Esophagus (tissue), 2 donors: ENCODE data around the gene CAPZA1. TPM values are rescaled to one million over a fixed set of nuclear protein-coding genes. Genes with fewer than 3 reads are reported as not detected.

Experiments used
- H3K27ac ChIP-seq, 2 donors: one replicate each; pipeline ENCODE4 v1.5.1; 2013; ENCODE audit warnings: low read depth in 2 of 2, mild to moderate bottlenecking in 2 of 2, inconsistent platforms in 1 of 2, low read length in 1 of 2, moderate library complexity in 1 of 2
- H3K27me3 ChIP-seq, 2 donors: one replicate each; pipeline ENCODE4 v1.6.1; 2013; ENCODE audit warnings: low read length in 2 of 2, control low read depth in 1 of 2, mild to moderate bottlenecking in 1 of 2; ENCODE audit not compliant: insufficient read depth in 2 of 2, control insufficient read depth in 1 of 2
- H3K36me3 ChIP-seq, 2 donors: one replicate each; pipeline ENCODE4 v1.6.1; 2013; ENCODE audit warnings: low read length in 1 of 2; ENCODE audit not compliant: control insufficient read depth in 2 of 2, insufficient read depth in 2 of 2
- H3K4me1 ChIP-seq, 2 donors: one replicate each; pipeline ENCODE4 v1.6.1; 2013; ENCODE audit warnings: low read length in 1 of 2; ENCODE audit not compliant: control insufficient read depth in 2 of 2, insufficient read depth in 2 of 2
- H3K4me3 ChIP-seq, 2 donors: one replicate each; pipeline ENCODE4 v1.5.1; 2013; ENCODE audit warnings: low read length in 2 of 2, mild to moderate bottlenecking in 2 of 2, low read depth in 1 of 2, moderate library complexity in 1 of 2
- H3K9me3 ChIP-seq, 2 donors: one replicate each; pipeline ENCODE4 v1.6.1; 2013; ENCODE audit warnings: mild to moderate bottlenecking in 2 of 2, low read depth in 1 of 2, low read length in 1 of 2, moderate library complexity in 1 of 2; ENCODE audit not compliant: control insufficient read depth in 2 of 2, insufficient read depth in 1 of 2
- WGBS, 2 donors: extraction: QIAGEN DNeasy Blood & Tissue Kit; methylation state at CpG; one replicate each; pipeline ENCODE4 v1.1.7; 2013; 5-methylcytosine and 5-hydroxymethylcytosine counted together
- polyA plus RNA-seq, 2 donors: library from polyadenylated mRNA; stranded (reverse); fragments of 200-250 nt; gene quantifications; one replicate each; pipeline ENCODE4 v1.2.3, GENCODE V29; 2013
- donor health status: healthy with polysubstance abuse.
- donor health status: Bipolar disorder and iron deficiency.

Gene CAPZA1
- polyA plus RNA-seq, 2 donors, result 88.1 to 115 TPM

- Histone ChIP-seq H3K4me1 (peaks cover 3 to 7% of the 10 kb centered on the region in 2 donors), H3K9me3 (no peaks in the 10 kb centered on the region), H3K27ac (no peak overlapping the region), H3K27me3 (no peaks in the 10 kb centered on the region), H3K4me3 (no peak overlapping the region), H3K36me3 (peaks cover 0 to 2% of the 10 kb centered on the region in 2 donors)
- 84% methylated on average over 7 of the region's 7 CpGs for WGBS, 2 donors
Measured at GRCh38 chr1:112710159-112710558, 90.5 kb downstream of the CAPZA1 start.

- Histone ChIP-seq H3K9me3 (no peaks in the 10 kb centered on the region), H3K4me3 (no peak overlapping the region), H3K27me3 (no peaks in the 10 kb centered on the region), H3K4me1 (peaks cover 2 to 6% of the 10 kb centered on the region in 2 donors), H3K27ac (no peak overlapping the region), H3K36me3 (peaks cover 0 to 2% of the 10 kb centered on the region in 2 donors)
- WGBS, 2 donors, result 89 to 96% methylated on average over 3 of the region's 3 CpGs
Measured at GRCh38 chr1:112710586-112710985, 91.0 kb downstream of the CAPZA1 start.

- Histone ChIP-seq H3K4me3 (no peak overlapping the region), H3K9me3 (no peaks in the 10 kb centered on the region), H3K4me1 (peaks cover 0 to 1% of the 10 kb centered on the region in 2 donors), H3K27ac (no peak overlapping the region), H3K27me3 (no peaks in the 10 kb centered on the region), H3K36me3 (peaks cover 0 to 2% of the 10 kb centered on the region in 2 donors)
- 80% methylated on average over 7 of the region's 7 CpGs for WGBS, 2 donors
Measured at GRCh38 chr1:112711041-112711440, 91.4 kb downstream of the CAPZA1 start.

- H3K9me3 ChIP-seq, result no peaks in the 10 kb centered on the region
- no peaks in the 10 kb centered on the region for H3K27me3 ChIP-seq
- H3K27ac ChIP-seq, result no peak overlapping the region
- whole genome bisulfite sequencing, 2 donors, result 83 to 85% methylated on average over 11 of the region's 11 CpGs
- peaks cover 0 to 2% of the 10 kb centered on the region in 2 donors for H3K36me3 ChIP-seq
- no peak overlapping the region for H3K4me3 ChIP-seq
- H3K4me1 ChIP-seq, result no peaks in the 10 kb centered on the region
Measured at GRCh38 chr1:112711670-112712069, 92.0 kb downstream of the CAPZA1 start.

- peaks cover 0 to 2% of the 10 kb centered on the region in 2 donors for H3K36me3 ChIP-seq
- no peak overlapping the region for H3K27ac ChIP-seq
- no peaks in the 10 kb centered on the region for H3K4me1 ChIP-seq
- H3K9me3 ChIP-seq, result no peaks in the 10 kb centered on the region
- no peak overlapping the region for H3K4me3 ChIP-seq
- no peaks in the 10 kb centered on the region for H3K27me3 ChIP-seq
- WGBS, 2 donors, result 90% methylated on average over 7 of the region's 7 CpGs
Measured at GRCh38 chr1:112712191-112712590, 92.6 kb downstream of the CAPZA1 start.

- 85 to 87% methylated on average over 9 of the region's 9 CpGs for WGBS, 2 donors
- Histone ChIP-seq H3K9me3 (no peaks in the 10 kb centered on the region), H3K4me3 (no peak overlapping the region), H3K27me3 (no peaks in the 10 kb centered on the region), H3K27ac (no peak overlapping the region), H3K36me3 (peaks cover 0 to 2% of the 10 kb centered on the region in 2 donors), H3K4me1 (no peaks in the 10 kb centered on the region)
Measured at GRCh38 chr1:112712701-112713128, 93.1 kb downstream of the CAPZA1 start.

- Histone ChIP-seq H3K4me1 (no peaks in the 10 kb centered on the region), H3K4me3 (peak overlapping the region; percentile 53 to 65), H3K9me3 (no peaks in the 10 kb centered on the region), H3K27ac (no peak overlapping the region), H3K36me3 (peaks cover 0 to 2% of the 10 kb centered on the region in 2 donors), H3K27me3 (no peaks in the 10 kb centered on the region)
- WGBS, 2 donors, result 45 to 49% methylated on average over 14 of the region's 14 CpGs
Measured at GRCh38 chr1:112713466-112714312, 94.1 kb downstream of the CAPZA1 start.

- 1 to 2% methylated on average over 67 to 86 of the region's 86 CpGs for WGBS, 2 donors
- peak overlapping the region; percentile 53 to 65 for H3K4me3 ChIP-seq
- no peaks in the 10 kb centered on the region for H3K9me3 ChIP-seq
- H3K27me3 ChIP-seq, result no peaks in the 10 kb centered on the region
- H3K27ac ChIP-seq, result peak overlapping the region in 1 of 2 donors; percentile 0
- peaks cover 0 to 2% of the 10 kb centered on the region in 2 donors for H3K36me3 ChIP-seq
- H3K4me1 ChIP-seq, result no peaks in the 10 kb centered on the region
Measured at GRCh38 chr1:112714313-112715263, 95.0 kb downstream of the CAPZA1 start.

- Histone ChIP-seq H3K4me1 (no peaks in the 10 kb centered on the region), H3K4me3 (peak within 1 kb of the TSS; percentile 53 to 65), H3K36me3 (no peaks in the 10 kb centered on the region), H3K27me3 (no peaks in the 10 kb centered on the region), H3K27ac (peak within 1 kb of the TSS; percentile 73 to 79), H3K9me3 (no peaks in the 10 kb centered on the region)
- 0 to 1% methylated on average over 47 to 51 of the region's 51 CpGs for WGBS, 2 donors
Measured at GRCh38 chr1:112715264-112716053, 95.8 kb downstream of the CAPZA1 start, which contains the start of gene PPM1J. Gene PPM1J (minus strand): TSS chr1:112715332. CDS start chr1:112715301, 31 bp downstream.
